Thyroid gland (tissue), 4 donors: ENCODE results near the gene NCAPD3.

Experiments used
- POLR2A ChIP-seq, 2 donors: fragments of 450-650 bp; IDR thresholded peaks; one replicate each; pipeline ENCODE4 v1.6.1; 2017; ENCODE audit warnings: antibody characterized with exemption in 2 of 2, mild to moderate bottlenecking in 2 of 2, moderate library complexity in 1 of 2
- TF ChIP-seq, protein P1 (sequence below), 6 experiments: fragments of 200-600 bp in 3 of 6; fragments of 450-650 bp in 3 of 6; sonication (generic) in 3 of 6; IDR thresholded peaks; one replicate each; pipeline ENCODE4 v1.5.1; 2016 to 2019; ENCODE audit warnings: antibody characterized with exemption in 6 of 6, mild to moderate bottlenecking in 2 of 6, inconsistent platforms in 1 of 6, moderate library complexity in 1 of 6

DNA sequence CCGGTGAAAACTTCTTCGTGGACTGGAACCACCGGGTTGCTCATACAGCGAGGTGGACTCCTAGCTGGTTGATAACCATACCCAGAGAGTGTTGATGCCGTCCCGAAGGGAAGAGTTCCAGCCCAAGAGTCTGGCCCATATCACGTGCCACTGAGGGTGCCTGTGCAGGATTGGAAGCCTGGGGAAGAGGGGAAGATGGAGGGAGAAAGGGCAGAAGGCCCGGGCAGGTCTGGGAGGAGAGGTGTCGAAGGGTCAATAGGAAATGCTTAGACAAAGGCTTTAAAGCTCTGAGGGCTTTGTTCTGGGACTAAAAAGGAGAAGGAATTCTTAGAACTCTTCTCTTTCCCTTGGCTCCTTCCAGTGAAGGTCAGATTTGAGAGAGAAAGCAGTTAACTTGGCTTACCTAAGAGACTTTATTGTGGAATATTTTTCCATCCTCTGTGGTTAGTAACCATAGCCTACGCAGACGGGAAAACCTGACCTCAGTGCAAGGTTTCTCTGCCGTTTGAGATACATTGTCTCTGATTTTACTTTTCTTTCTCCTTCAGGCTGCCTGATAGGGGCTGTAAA, 84.4 kb downstream of the NCAPD3 start:
- TF ChIP-seq, protein P1, sequence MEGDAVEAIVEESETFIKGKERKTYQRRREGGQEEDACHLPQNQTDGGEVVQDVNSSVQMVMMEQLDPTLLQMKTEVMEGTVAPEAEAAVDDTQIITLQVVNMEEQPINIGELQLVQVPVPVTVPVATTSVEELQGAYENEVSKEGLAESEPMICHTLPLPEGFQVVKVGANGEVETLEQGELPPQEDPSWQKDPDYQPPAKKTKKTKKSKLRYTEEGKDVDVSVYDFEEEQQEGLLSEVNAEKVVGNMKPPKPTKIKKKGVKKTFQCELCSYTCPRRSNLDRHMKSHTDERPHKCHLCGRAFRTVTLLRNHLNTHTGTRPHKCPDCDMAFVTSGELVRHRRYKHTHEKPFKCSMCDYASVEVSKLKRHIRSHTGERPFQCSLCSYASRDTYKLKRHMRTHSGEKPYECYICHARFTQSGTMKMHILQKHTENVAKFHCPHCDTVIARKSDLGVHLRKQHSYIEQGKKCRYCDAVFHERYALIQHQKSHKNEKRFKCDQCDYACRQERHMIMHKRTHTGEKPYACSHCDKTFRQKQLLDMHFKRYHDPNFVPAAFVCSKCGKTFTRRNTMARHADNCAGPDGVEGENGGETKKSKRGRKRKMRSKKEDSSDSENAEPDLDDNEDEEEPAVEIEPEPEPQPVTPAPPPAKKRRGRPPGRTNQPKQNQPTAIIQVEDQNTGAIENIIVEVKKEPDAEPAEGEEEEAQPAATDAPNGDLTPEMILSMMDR (IDR thresholded peaks at IDR 0.05): no peak
- TF ChIP-seq POLR2A (IDR thresholded peaks at IDR 0.05): no peak
